KG1 (cell line): Measurements from ENCODE around the gene MED13L.
"Not testable (repeated sequence)": the region's sequence is repeated elsewhere in the genome, so short reads cannot be mapped to it uniquely, and the experiment has no call there.

Source experiments
- DNase-seq: peaks from one replicate; lab custom pipeline; 2025; lab: John Stamatoyannopoulos, UW

The MED13L gene

DNA sequence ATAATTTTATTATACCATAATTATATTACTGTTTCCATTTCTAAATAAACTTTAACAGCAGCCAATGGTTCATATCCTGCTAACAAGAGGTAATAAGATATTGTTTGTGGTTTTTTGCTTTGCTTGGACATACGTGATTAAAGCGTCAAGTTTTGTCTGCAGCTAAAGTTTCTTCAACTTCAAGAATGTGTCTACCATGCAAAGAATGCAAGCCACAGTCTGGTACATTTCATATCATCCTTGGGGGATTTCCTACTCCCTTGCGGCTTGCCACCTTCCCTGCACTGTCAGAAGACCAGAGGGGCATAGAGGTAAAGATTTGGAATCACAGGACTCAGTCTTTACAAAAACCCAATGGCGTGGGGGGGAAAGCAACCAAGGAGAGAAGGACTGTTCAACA is 125.2 kb downstream of the MED13L start:
- no peak for DNase-seq

DNA sequence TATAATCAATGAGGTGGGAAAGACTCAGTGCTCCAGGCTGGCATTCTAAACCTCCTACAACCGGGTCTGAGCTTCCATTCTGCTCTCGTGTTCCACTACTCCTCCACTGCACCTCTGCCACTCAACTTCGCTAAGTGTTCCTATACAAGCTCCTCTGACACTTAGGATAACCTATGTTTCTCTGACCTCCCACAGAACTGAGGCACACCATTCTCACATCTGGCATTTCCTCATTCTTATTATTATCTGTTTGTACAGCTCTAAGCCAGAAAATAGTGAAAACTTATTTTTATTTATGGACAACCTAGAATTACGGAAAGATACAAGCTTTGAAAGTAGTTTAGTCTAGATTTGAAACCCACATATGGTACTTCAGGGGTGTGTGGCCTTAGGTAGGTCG is 127.0 kb downstream of the MED13L start:
- DNase-seq, result no peak

DNA sequence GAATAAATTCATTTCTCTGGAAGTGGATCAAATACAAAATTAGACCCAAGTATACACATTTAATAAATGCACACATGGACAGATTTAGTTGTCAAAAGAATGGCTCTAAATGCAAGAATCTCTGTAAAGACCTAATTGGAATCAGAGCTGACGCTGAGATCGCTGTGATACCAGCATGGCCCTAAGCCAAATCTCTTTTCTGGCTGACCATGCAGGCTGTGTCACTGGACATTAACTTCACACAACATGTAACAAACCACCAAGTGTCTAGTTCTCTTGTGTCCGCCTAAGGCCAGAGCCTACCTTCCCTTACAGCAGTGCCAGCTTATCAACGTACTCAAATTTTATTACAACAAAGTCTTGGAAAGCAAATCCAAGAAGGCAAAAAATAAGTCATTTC is 127.5 kb downstream of the MED13L start:
- no peak for DNase-seq

DNA sequence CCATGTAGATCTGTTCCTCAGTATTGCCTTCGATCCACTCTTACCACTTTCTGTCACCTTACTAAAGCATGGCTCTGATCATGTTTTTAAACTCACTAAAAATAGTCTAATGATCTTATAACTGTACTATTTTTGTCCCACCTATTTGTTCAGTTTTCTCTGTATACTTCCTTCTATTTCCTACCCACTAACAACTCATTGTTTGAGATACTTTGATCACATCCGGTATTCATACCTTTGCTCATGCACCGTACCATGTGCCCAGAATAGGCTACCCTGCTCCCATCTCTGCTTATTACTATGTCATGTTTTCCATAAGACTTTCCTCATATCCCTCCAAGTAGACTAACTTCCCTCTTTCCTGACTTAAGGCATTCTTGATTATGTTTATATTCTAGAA is 128.6 kb downstream of the MED13L start:
- no peak for DNase-seq

DNA sequence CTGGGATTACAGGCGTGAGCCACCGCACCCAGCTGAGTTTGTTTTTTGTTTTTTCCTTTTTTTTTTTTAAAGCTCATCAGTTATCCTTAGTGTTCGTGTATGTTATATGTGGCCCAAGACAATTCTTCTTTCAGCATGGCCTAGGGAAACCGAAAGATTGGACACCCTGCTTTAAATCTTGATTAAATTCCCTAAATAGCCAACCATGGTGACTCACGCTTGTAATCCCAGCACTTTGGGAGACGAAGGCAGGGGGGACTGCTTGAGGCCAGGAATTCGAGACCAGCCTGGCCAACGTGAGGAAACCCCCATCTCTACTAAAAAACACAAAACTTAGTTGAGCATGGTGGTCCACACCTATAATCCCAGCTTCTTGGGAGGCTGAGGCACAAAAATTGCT is 131.1 kb downstream of the MED13L start:
- DNase-seq, result no peak

DNA sequence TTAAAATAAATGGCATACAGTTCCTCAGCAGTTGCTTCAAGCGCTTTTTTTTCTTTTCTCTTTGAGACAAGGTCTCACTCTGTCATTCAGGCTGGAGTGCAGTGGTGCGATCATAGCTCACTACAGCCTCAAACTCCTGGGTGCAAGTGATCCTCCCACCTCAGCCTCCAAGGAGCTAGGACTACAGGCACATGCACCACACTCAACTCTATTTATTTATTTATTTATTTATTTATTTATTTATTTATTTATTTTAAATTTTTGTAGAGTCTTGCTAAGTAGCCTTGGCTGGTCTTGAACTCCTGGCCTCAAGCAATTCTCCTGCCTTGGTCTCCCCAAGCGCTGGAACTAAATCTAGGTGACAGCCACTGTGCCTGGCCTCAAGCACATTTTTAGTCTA is 132.0 kb downstream of the MED13L start:
- DNase-seq, result no peak

DNA sequence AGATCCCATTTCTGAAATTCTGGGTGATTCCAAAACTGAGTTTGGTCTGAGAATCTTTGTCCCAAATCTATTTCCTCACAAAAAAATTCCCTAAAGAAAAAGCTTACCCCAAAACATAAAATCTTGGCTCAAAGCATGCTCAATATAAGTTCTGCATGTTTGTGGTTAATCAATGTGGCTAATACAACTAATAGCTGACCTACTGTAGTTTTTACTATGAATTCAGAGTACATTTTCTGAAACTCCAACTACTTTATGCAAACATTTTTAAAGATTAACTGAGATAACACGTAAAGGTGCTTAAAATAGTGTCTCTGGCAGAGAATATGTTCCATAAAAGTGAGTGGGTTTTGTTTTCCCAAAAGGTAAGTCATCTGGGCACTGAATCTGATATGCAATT is 133.1 kb downstream of the MED13L start:
- DNase-seq, result no peak

DNA sequence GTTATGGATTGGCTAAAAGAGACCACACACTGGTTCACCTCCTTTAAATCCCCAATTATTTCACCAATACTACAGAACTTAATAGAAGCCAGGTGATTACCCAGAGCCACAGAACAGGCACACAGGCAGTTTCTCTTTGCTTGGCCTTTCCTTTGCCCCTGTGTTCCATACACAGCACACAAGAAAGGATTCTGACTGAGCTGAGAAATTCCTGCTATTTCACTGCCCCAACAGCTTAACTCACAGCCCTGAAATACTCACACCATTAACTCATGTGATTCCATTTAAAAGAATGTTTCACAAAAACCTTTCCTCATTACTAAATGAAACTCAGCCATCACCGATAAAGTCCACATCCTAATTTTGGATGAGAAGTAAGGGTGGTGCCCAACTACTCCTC is 133.6 kb downstream of the MED13L start:
- DNase-seq, result no peak

DNA sequence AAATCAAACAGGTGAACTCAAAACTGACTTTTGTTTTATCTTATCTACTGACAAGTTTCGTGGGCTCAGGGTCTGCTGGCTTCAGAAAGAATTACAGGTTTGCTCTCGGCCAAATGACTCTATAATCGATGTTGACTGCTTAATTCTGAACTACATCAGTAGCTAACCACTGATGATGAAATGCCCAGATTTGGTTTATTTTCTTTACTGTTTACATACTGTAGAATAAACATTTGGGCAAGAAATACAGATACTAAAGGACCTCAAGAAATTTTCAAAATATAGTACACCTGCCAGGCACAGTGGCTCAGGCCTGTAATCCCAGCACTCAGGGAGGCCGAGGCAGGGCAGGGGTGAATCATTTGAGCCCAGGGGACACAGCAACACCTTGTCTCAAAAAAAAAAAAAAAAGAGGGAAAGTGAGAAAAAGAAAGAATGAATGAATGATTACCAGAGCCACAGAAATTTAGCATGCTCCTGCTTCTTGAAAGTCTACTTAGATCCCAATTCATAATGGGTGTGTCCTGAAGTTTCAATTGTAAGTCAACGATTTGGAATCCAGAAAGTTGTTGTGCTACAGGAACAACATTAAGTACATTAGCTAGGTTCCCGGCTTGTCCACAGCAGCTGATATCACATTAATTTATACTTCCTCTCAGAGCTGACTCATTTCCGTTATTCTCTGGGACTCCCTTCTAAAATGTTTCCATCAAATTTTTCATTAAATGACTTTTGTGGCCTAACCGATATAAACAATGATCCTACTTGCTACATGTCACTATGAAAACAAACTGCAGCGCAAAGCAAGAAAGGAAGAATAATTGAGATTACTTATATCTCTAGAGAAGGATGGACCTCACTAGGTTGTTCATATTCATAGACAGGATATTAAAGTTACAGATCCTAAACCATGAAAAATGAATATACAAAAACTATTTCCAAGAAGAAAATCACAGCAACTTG is 134.3 kb downstream of the MED13L start:
- no peak for DNase-seq

DNA sequence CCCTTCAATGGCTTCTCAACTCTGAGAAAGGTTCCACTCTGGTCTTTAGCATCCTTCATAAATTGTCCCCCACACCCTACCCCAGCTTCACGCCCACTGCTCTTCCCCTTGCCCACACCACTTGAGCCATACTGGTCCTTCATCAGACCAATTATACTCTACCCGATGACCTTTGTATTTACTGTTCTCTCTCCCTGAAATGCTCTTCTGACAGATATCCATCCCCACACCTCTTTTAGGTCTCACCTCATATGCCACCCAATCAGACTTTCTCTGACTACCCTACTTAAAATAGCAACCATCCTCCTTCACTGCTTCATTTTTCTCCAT is 135.7 kb downstream of the MED13L start:
- DNase-seq, result no peak

DNA sequence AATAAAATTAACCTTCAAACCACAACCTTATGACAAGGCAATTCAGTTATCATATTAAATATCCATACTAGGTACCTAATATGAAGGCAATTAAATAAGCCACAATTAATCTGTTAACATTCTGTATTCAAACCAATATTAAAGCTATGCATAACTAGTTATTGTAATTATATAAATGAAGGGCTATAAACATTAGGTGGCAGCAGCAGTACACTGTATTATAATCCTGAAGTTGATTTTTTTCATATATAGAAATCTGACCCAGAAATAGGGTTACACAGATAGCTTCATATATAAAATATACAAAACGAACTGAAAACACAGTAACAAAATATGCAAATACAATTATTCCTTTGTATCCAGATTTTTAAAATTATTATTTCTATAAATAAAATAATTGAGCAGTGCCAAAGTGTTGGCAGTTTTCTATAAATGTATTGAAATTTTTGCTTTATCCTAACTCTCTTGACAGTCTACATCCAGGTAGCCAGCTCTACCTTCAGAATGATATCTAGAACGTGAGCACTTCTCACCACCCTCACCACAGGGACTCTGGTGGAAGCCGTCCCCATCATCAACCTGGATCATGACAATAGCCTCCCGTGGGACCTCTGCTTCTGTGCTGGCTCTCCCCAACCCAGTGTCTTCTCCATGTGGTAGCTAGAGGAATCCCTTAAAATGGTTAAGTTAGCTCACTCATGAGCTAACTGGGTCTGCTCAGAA is 136.2 kb downstream of the MED13L start:
- DNase-seq, result no peak

DNA sequence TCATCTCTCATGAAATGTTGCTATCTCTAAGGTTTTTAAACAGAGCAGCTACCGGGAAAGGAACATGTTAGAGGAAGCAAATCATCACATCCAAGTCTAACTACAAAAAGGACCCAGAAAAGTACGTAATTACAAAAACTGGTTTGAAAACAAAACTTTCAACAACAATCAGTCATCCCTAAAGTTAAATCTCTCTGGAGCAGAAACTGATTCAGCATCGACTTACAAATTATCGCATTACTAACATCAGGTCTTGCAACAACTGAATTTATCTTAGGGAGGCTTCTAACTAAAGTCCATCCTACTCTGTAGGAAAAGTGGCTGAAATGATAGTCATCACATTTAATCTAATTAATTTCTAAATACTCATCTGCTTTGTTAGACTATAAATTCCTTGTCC is 137.0 kb downstream of the MED13L start:
- DNase-seq, result no peak

DNA sequence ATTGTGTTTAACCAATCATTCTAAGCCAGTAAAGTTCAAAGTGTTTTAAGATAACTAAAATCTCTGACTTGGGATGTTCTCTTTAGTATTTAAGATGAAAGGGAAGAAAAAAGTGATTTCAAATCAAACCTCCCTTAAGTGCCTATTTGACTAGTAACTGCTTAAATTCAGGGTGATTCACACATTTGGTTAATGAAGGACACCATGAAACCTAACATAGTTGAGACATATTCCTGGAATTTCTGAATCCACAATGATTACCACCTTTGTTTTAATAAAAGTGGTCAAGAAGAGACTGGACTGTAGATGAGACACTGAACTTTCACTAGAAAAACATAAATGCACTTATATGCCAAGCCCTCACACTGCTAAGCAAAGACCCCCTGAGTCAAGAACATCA is 138.7 kb downstream of the MED13L start:
- DNase-seq, result no peak

DNA sequence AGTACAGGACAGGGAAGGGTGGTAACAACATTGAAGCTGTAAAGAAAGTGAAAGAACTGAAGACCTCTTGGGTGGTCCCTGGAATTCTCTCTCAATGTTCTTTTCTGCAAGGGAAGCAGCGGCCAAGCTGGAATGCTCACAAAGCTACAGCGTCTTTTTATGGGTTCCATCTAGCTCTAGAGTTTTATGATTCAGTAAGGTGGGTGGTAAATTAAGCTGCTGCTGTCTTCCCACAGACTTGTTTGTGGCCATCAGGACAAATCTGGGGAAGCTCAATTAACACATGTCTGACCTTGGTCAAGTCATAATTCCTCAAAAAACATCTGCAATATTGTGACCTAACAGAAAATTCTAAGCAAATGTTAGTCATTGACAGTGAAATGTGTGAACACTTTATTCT is 139.1 kb downstream of the MED13L start:
- DNase-seq, result no peak

DNA sequence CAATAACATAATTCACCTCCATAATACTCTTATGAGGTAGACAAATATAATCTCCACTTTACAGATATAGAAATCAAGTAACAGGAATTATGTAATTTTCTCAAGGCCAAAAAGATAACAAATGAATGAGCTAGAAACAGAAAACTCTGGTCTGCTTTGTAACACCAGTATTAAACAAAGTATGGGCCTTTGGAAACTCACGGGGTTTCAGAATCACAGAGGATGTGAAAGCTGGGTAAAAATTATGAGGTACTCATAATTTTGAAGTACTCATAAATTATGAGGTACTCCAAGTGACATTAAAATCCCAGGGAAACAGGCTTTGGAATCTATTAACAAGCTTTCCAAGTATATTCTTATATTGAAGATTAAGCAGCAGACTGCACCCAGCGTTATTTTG is 140.2 kb downstream of the MED13L start:
- DNase-seq, result no peak

DNA sequence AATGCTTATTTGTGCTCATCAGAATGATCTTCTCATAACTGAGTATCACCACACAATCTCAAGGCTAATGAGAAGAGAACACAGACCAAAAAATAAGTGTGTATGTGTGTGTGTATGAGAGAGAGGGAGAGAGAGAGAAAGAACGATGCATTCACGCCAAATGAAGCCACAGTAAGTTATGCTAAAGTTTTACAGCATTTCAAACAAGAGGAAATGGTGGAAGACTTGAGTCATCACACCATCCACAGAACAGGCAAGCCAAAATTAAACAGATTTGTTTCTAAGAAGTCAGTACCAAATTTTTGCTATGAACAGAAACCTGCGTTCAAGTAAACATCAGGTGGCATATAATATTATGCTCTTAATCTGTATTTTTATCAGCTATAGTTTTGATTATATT is 141.2 kb downstream of the MED13L start:
- DNase-seq, result no peak

DNA sequence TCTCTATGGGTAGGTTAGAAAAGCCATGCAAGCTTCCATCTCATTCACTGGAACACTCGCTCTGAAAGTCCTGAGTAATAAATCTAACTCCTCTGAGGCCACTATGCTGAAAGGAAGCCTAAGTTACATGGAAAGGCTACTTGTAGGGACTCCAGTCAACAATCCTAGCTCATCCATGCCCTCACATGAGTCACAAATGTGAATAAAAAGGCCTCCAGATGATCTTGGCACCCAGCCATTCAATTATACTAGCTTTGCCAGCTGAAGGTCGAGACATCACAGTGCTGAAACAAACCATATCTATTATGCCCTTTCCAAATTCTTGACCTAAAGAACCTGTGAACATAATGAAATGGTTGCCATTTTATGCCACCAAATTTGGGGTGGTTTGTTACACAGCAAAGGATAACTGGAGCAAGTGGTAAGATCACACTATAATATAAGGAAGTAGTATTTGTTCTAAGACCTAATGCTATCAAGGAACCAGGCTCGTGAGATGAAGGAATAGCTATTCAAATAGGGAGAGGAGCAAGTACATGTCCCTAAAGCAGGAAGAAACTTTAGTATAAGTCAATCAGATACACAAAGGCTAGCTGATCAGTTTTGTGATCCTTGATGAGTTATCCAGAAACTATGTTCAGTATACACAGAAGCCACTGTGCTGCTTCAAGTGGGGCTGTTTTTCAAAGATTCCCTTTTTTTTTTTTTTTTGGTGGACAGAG is 142.1 kb downstream of the MED13L start:
- no peak for DNase-seq

DNA sequence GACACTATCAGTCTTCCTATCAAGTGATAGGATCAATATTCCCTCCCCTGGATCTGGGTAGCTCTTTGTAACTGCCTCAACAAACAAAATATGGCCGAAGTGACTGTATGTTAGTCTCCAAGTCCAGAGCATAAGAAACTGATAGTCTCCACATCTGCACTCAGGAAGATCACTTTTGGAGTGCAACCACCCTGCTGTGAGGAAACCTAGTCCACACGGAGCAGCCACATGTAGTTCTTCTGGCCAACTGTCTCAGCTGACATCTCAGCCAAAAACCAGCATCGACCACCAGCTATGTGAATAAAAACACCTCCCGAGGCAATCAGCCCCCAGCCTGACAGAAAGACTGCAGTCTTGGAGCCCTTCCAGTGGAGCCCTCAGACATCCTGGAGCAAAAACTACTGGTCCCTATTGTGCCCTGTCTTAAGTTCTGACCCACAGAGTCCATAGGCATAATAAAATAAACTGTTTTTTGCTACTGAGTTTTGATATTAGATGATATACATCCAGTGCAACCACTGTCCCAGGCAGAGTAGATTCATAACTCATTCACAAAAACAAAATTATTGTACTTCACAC is 143.8 kb downstream of the MED13L start:
- DNase-seq, result no peak

DNA sequence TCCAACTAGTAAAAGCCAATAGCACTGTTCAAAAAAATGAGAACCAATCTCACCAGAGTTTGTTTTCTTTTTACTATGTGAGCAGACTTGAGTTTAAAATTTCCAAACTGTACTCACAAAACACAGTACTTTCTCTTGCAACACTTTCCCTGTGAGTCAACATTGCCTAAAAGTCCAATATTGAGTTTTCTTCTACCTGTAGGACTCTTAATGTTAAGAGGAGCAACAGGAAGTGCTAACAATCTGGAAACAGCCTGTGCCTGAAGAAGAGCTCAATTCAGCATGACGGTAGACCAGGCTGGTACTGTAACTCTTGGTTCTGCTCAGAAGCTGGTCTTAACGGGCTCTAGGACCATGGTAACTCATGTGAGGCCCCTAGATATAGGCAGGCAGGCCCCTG is 144.3 kb downstream of the MED13L start:
- no peak for DNase-seq

DNA sequence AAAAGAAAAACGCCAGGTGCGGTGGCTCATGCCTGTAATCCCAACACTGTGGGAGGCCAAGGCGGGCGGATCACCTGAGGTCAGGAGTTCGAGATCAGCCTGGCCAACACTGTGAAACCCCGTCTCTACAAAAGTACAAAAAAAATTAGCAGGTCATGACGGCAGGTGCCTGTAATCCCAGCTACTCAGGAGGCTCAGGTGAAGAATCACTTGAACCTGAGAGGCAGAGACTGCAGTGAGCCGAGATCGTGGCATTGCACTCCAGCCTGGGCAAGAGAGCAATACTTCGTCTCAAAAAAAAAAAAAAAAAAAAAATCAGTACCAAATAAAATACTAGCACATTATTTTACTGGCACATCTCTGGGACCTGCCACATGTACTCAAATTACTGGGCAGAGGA is 145.5 kb downstream of the MED13L start:
- not testable (repeated sequence) for DNase-seq

DNA sequence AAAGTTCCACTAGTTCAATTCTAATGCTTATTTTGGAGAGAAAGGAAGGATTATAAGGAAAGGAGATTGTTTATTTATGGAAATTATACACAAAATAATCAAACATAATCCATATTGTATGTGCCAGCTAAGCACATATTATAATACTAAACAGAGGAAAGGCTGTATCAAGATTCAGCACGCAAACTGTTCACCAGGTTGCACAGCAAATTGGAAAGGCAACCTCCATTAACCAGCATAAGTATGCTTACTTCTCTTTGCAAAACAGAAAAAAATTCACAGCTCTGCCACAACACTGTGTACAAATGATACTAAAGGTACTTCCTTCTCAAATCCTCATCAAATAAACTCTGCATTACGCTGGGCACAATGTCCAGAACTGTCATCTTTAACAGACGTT is 146.3 kb downstream of the MED13L start:
- no peak for DNase-seq

DNA sequence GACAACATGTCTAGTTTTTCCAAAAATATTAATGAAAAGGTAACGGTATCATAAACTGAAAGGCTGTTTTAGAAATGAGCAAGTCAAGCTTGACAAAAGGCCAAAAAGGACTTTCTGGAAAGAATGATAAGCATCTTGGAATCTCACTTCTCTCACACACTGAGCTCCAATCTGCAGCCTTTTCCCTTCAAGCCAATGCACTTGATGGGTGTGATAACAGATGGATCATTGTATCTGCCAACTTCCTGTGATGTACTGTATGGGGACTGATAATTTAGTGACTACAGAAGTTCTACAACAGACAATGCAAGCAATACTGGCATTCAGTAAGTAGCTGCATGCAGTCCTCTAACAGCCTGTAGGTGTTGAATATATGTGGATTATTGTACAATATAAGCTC is 147.1 kb downstream of the MED13L start:
- DNase-seq, result no peak

DNA sequence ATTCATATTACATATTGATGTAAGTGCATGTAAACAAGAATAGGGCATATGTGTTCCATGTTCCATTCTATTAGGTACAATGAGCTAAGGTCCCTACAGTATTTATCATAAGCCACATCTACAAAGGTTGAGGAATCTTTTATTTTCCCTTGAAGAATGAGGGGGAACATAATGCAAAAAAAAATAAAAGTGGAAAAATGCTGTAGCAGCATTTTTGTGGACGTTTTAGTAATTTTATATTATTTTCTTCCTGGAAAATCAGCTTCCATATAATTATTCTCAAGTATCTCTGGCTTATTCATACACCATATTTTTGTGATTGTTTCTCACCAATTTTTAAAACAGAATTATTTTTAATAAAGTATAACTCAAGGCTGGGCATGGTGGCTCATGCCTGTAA is 148.7 kb downstream of the MED13L start:
- DNase-seq, result no peak
